NCI-H1048 (cell line): ENCODE results near the gene PHPT1.
"Not testable (repeated sequence)": the region's sequence is repeated elsewhere in the genome, so short reads cannot be mapped to it uniquely, and the experiment has no call there.

Source experiments
- DNase-seq: peaks from one replicate; lab custom pipeline; 2025; lab: John Stamatoyannopoulos, UW

PHPT1 gene

DNA sequence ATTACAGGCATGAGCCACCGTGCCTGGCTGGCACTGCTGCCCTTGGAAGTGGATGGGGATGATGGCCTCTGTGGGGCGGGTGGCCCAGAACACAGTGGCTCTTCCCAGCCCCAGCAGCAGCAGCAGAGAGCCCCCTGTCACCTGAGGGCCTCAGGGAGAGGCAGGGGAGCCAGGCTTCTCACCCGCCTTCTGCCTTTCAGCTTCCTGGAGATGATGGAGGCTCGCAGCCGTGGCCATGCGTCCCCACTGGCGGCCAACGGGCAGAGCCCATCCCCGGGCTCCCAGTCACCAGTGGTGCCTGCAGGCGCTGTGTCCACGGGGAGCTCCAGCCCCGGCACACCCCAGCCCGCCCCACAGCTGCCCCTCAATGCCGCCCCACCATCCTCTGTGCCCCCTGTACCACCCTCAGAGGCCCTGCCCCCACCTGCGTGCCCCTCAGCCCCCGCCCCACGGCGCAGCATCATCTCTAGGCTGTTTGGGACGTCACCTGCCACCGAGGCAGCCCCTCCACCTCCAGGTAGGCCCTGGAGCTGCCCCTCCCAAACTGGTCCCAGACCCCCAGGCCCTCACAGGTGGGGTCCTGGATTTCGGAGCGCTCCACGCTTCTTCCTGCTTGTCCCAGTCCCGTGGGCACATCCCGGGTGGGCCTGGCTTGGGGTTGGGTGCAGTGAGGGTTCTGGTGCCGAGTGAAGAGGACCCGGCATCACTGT is 11.9 kb upstream of the PHPT1 start:
- DNase-seq = no peak

DNA sequence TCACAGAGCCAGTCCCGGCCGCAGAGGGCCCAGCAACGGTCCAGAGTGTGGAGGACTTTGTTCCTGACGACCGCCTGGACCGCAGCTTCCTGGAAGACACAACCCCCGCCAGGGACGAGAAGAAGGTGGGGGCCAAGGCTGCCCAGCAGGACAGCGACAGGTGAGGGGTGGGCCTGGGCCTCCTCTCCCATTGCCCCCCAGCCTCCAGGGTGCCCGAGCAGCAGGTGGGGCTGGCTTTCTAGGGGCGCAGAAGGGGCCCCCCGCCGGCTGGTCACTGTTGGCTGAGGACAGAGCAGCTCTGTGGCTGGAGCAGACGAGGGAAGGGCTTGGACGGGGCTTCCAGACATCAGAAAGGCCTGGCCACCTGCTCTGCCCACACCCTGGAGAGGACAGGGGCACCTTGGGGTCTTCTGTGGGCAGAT is 11.3 kb upstream of the PHPT1 start:
- not testable (repeated sequence) for DNase-seq

DNA sequence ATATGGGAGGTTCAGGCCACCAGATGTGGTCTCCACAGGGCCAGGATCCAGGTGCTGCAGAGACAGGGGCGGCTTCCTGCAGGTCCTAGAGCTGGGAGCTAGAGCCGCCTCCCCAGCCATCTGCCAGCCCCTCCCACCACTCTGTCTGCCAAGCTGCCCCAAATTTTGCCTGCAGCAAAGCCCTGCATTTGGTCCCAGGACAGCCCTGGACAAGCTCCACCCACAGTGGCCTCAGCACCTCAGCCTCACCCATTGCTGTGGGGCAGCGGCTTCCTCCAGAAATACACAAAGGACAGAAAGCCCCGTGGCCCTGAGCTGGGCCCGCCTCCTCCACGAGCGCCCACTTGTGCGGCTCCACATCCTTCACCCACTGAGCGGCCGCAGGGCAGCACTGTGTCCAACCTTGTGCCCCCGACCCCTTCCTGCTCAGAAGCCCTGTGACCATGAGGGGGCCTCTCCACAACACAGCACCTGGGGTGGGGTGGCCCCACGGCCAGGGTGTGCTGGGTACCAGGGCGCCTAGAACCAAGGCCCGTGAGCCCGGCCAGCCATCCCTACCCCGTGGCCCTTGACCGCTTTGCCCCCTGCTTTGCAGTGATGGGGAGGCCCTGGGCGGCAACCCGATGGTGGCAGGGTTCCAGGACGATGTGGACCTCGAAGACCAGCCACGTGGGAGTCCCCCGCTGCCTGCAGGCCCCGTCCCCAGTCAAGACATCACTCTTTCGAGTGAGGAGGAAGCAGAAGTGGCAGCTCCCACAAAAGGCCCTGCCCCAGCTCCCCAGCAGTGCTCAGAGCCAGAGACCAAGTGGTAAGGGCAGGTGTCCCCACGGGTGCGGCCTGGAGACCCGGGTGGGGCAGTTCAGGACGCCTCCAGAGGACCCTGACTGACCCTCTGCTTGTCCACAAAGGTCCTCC is 10.6 kb upstream of the PHPT1 start:
- DNase-seq = no peak

DNA sequence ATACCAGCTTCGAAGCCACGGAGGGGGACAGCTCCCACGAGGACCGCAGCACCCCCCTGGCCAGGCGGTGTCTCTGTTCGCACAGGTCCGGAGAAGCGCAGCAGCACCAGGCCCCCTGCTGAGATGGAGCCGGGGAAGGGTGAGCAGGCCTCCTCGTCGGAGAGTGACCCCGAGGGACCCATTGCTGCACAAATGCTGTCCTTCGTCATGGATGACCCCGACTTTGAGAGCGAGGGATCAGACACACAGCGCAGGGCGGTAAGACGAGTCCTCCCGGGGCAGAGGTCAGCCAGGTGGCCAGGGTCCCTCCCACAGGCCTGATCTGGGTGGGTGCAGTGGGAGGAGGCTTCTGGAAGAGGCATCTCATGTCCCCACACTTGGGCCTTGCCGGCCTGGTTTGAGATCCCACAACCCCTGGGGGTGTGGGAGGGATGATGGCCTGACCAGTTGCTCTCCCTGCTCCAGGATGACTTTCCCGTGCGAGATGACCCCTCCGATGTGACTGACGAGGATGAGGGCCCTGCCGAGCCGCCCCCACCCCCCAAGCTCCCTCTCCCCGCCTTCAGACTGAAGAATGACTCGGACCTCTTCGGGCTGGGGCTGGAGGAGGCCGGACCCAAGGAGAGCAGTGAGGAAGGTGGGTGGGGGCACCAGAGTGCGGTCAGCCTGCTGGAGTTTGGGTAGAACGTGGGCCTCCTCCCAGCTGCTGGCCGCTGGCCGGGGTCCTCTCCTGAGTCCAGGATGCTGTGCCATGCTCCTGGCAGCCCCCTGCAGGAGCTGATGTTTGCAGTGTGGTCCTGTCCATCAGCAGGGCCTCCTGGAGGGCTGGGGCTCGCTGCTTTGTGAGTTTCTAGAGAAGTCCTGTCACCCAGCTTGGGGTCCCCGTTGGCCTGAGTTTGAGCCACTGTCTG is 9.7 kb upstream of the PHPT1 start:
- no peak for DNase-seq

DNA sequence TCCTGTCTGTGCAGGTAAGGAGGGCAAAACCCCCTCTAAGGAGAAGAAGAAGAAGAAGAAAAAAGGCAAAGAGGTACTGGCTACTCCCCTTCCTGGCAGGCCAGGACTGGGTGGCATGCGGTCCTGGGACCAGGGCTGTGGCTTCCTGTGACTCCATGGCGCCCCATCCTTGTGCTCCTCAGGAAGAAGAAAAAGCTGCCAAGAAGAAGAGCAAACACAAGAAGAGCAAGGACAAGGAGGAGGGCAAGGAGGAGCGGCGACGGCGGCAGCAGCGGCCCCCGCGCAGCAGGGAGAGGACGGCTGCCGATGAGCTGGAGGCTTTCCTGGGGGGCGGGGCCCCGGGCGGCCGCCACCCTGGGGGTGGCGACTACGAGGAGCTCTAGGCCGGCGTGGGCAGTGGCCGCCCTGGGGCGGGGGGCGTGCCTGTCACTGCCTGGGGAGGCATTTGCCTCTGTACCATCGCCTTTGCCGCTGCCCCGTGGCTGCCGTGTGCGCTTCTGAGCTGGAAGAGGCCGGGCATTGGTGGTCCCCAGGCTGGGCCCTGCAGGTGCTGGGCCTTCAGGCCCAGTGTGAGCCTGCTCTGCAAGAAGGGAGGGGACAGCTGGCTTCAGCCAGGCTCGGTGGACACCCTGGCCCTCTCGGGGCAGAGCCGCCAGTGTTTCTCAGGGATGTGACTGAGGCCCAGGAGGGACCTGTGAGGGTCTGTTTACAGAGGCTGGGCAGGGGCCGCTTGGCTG is 8.9 kb upstream of the PHPT1 start:
- DNase-seq = no peak

DNA sequence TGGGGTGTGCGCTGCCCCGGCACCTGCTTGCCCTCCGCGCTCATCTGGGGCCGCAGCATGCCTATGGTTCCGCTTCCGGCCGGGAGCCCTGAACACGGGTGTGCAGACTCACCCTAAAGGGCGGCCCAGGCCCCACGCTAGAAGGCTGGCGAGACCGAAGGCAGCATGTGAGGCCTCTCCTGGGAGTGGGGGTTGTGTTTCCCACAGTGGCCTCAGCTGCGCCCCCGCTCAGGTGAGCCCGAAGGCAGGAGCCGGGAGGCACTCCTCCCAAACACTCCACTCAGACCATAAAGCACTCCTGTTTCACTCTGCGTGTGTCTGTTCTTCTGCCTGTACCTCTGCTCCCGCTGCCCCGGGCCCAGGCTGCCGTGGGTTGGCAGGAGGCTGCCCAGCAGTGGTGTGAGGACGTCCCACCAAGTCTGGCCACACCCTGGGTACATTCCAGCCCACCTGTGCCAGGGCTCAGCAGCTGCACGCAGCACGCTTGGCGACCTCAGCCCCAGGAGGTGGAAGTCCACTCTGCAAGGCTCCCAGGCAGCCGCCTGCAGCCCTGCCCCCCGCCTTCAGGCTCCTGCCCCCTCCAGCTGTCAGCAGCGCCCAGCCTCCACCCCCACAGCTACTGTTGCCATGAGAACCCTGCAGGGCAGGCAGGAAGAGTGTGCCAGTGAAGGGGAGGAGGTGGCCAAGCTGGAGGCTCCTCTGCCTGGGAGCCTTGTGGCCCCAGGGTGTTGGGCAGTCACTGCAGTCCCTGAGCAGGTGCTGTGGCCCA is 8.1 kb upstream of the PHPT1 start:
- DNase-seq = no peak

DNA sequence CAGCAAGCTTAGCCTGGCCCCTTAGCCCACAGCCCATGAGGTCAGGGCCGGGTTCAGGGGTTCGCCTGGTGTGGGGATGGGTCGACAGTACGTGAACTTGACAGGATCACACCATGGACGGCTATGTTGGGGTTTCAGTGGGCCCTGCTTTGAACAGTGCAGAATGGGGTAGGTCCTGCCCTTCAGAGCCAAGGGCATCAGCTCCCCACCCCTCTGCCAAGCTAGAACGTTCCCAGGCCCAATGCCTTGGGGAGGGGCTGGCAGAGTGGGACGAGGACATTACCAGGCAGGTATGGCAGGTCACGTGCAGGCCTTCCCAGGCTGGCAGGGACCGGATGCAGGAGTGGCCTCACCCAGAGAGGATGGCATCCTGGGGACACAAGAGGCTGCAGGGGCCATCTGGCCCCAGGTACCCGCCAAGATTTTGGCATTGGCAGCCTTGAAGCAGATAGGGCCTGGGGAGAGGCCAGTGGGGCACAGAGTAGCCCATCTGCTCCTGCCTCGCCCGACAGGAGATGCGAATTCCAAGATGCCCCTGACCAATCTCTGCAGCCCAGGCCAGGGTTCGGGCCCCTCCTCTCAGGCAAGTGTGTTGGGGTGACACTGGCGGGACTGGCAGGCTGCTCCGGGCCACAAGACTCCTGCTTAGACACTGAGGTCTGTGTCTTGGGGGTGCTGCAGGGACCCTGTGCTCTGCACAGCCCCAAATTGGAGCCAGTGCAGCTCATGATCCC is 7.4 kb upstream of the PHPT1 start:
- not testable (repeated sequence) for DNase-seq

DNA sequence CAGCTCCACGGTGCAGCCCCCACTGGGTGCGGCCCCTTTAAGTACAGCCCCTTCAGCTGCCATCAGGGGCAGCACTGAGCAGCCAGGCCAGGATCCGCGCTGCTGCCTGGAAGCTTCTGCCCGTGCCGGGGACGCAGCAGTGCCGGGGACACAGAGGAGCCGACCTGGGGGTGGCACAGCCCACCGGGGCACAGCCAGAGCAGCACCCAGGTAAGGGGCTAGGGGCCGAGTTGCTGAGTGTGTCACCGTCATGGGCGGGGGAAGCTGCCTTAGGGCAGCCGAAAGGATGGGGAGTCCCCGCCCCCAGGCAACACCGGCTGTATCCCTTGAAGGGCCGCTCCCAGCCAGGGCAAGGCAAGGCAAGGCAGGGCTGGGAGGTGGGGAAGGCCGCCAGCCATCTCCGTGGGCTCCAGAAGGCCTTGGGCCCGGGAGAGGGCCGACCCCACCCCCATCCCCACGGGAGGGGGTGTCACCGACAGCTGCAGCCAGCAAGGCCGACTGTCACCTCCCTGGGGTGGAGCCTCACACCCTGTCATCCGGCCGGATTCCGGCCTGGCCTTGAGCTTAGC is 6.7 kb upstream of the PHPT1 start, which contains the start of gene AJM1:
Gene AJM1 (plus strand): TSS at position 99 of the 569 bp plus-strand sequence. CDS start 1,937 bp downstream, outside the sequence.
- DNase-seq = peak; percentile 68

DNA sequence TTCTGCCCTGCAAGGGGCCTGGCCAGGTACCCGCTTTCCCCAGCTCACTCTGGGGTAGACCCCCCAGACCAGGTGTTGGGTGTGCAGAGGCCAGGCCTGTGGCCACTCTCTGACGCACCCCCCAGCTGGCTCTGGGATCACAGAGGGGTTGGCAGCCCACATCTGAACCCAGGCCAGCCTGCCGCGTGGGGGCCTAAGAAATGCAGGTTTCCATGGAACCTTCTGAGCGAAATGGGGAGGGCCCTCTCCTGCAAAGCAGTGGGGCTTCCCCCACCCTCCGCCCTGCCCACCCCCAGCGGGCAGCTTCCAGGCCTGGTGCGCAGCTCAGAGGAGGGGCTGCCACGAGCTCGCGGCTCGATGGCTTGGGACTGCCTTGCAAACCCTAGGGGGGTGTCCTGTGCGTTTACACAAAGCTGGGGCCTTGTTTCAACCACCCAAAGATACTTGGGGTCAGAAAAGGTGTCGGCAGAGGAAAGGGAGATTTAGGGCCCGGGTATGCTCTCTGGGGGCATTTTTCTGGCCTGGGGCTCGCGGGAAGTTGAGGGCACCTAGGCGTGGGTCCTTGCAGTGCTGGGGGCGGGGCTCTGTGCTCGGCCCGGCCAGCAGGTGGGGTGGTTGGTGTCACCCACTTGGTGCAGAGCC is 5.9 kb upstream of the PHPT1 start:
- not testable (repeated sequence) for DNase-seq

DNA sequence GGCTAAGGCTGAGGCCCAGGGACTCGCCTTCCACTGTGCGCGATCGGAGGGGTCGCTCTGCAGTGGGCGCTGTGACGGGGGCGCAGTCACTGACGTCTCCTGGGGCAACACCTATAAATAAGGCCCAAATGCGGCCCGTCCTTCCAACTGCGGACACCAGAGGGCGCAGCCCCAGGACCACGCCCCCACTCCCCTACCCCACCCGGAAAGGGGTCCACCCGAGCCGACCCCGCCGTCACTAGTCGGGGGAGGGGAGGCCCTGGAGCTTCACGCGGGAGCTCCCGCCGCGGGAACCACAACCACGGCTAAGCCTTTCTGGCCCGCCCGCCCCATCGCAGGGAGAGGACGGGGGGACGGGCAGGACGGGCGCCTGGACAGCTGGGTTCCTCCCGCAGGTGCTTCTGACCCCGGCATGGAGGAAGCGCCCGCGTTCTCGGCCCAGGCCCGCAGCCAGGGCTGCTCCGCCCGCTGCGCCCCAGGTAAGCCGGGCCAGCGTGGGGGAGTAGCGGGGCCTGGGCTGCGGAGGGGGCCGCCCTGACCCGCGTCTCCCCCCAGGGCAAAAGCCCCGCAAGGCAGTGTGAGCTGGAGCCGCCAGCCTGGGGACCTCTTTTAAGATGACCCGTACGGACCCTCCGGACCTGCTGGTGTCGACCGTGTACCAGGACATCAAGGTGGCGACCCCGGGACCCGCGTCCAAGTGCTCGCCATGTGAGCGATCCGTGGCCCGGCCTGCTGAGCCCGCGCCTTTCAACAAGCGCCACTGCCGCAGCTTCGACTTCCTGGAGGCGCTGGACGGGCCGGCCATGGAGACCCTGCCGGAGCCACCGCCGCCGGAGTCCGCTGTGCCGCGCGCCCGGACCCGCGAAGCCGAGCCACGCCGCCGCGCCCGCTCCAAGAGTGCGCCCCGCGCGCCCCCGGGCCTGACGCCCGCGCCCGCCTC is 5.1 kb upstream of the PHPT1 start:
- not testable (repeated sequence) for DNase-seq

DNA sequence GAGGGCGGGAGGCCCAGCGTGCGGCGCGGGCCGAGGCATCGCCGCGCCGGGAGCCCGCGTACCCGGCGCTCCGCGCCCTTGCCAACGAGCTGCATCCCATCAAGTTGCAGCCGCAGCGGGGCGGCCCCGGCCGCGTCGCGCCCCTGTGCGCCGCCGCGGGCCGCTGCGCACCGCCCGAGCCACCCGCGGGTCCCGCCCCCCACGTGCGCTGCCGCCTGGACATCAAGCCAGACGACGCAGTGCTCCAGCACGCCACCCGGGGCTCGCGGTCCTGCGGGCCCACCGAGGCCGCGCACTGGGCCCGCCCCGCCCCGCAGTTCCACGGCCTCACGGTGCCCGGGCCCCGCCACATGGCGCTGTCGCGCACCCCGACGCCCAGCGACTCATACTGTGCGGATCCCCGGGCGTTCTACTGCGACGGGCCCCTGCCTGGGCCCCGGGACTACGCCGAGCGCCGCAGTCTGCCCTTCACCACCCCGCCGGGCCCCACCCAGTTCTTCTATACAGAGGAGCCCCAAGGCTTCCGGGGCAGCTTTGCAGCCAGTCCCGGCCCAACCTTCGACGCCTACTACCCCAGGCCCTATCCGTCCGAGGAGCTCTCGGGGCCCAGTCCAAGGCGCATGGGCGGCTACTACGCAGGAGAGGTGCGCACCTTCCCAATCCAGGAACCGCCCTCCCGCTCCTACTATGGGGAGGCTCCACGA is 4.3 kb upstream of the PHPT1 start:
- no peak for DNase-seq

DNA sequence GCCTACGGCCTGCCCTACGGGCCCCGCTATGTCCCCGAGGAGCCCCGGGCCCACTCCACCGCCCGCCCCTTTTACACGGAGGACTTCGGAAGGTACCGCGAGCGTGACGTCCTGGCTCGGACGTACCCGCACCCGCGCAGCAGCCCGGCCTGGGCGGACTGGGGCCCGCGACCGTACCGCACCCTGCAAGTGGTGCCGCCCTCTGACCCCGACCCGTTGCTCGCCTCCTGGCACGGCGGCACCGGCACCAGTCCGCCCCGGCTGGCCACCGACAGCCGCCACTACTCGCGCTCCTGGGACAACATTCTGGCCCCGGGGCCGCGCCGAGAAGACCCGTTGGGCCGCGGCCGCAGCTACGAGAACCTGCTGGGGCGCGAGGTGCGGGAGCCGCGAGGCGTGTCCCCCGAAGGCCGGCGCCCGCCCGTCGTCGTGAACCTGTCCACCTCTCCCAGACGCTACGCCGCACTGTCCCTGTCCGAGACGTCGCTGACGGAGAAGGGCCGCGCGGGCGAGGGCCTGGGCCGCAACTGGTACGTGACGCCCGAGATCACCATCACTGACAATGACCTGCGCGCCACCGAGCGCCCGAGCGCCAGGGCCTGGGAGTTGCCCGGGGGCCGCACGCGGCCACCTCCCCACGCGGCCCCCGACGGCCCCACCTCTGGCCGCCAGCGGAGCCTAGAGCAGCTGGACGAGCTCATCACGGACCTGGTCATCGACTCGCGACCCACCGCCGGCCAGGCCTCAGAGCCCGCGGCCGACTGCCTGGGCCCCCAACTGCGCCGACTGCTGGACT is 3.5 kb upstream of the PHPT1 start:
- DNase-seq = no peak

DNA sequence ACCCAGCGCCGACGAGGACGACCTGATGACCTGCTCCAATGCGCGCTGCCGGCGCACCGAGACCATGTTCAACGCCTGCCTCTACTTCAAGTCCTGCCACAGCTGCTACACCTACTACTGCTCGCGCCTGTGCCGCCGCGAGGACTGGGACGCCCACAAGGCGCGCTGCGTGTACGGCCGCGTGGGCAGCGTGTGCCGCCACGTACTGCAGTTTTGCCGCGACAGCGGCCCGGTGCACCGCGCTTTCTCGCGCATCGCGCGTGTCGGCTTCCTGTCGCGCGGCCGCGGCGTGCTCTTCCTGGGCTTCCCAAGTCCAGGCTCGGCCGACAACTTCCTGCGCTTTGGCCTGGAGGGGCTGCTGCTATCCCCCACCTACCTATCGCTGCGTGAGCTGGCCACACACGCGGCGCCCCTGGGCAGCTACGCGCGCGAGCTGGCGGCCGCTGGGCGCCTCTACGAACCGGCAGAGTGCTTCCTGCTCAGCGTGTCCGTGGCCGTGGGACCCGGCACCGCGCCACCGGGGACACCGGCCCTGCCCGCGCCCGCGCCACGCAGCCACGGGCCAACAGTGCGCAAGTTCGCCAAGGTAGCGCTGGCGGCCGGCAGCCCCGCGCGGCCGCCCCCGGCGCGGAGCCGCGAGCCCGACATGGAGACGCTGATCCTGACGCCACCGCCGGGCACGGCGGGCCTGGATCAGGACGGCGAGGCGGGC is 2.7 kb upstream of the PHPT1 start:
- no peak for DNase-seq

DNA sequence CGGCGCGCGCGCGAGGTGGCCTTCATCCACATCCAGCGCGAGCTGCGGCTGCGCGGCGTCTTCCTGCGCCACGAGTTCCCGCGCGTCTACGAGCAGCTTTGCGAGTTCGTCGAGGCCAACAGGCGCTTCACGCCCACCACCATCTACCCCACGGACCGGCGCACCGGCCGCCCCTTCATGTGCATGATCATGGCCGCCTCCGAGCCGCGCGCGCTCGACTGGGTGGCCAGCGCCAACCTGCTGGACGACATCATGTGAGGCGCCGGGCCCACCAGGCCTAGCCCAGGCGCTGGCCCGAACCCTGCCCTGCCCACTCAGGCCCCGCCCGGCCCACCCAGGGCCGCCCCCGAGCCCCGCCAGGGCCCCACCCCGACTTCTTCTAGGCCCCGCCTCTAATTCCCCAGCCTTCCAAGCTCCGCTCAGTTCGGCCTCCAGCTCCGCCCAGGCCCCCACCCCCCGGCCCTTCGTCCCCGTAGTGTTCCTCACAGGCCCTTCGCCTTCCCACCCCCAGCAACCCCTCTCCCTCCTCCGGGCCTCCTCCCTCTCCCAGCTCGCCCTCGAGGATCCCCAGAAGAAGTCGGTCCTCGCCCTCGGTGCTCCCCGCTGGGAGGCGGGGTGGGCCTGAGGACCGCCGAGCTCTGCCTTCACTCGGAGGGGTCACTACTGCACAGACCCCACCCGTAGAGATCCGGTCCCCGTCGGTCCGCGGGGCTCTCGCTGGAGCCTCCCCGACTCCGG is 2.0 kb upstream of the PHPT1 start:
- DNase-seq = peak; percentile 57

DNA sequence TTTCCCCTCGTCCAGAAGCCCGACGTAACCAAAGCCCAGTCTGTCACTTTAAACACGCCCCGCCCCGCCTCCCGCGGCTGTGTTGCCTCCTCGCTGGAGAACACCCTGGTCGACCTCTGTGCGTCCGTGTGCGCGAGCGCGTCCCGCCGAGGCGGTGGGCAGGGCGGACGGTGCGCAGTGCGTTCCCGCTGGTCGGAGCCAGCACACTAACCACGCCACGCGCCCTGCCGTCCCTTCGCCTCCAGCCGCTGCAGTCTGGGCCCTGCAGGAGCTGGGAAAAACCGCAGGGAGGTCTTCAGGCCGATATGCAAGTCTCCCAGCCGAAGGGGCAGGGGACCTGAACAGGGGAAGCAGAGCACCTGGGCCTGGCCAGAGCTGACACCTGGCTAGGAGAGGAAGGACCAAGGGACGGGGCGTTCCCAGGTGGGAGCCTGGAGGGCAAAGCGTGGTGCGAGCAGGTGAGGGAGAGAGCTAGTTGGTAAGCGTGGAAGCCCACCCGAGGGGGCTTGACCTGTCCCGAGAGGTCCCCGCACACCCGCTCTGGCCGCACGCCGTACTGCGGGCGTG is 1.3 kb upstream of the PHPT1 start:
- DNase-seq = peak; percentile 41
